ENCODE measurements around the gene CDH4. TPM values are rescaled to one million over a fixed set of nuclear protein-coding genes. Genes with fewer than 3 reads are reported as not detected.

CDH4 gene
- total and polyA plus RNA-seq, 2 of the 4 experiments (the other 2 are of a cell fraction): 1.6 to 3.5 TPM

DNA sequence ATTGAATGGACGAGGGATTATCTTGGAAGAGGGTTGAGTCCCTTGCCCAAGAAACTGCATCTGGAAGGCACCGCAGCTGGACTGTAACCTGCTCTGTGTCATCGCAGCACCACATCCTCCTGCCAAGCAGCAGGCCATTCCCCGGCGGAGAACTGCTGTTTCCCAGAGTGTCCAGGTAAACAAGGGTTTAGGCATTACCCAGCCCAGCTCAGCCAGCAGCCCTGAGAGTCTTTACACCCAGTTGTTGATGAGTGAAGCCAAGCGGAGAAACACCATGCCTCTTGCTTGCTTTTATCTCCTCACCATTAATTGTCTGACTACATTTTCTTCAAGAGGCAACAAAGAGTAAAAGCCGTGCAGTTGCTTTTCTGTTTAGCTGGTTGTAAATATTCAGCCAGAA lies 104.1 kb downstream of the CDH4 start:
- in situ Hi-C loops (cut with MboI; ENCODE audit: low sequenced_read_pairs) (no loop called here), dilution Hi-C loops (cut with HindIII; ENCODE audit: low sequenced_read_pairs, unreplicated experiment) (no loop called here), intact Hi-C loops (cut with micrococcal nuclease) (no loop called here)
- no peaks in the 10 kb centered on the region; the same call in 1 of the 2 replicates for H4K20me1 ChIP-seq (ENCODE audit: insufficient read depth, low read length)
- TF ChIP-seq MAFK (IDR thresholded peaks at IDR 0.05; ENCODE audit: low read depth, low read length) (no peak), RFX5 (IDR thresholded peaks at IDR 0.05; ENCODE audit: low read depth, low read length) (no peak)
- H3K4ac ChIP-seq (ENCODE audit: low read depth, low read length): no peak overlapping the region
- POLR2A ChIA-PET (ENCODE audit: unreplicated experiment): no interaction called here
- ATAC-seq (ENCODE audit: low read depth): no peak
- 100% methylated on average over 1 of the region's 7 CpGs; no CpG with 5 or more reads in 1 of the 2 experiments for WGBS, 2 experiments (ENCODE audit: extremely low coverage in 2 of 2, insufficient read length in 1 of 2)
- H3K9ac ChIP-seq (ENCODE audit: low read depth, low read length): no peak overlapping the region
- no peak overlapping the region for H3K4me2 ChIP-seq (ENCODE audit: low read depth, low read length)
- H3K4me1 ChIP-seq (ENCODE audit: control insufficient read depth, insufficient read depth, low read length): peaks cover 4% of the 10 kb centered on the region
- no peak overlapping the region for H2BK20ac ChIP-seq (ENCODE audit: low read depth, low read length)
- CTCF ChIA-PET: no interaction called here
- H3K27me3 ChIP-seq (ENCODE audit: control insufficient read depth, insufficient read depth, low read length): no peaks in the 10 kb centered on the region; the same call in 1 of the 2 replicates
- no peak overlapping the region for H3K4me3 ChIP-seq (ENCODE audit: insufficient read depth, low read depth, low read length)
- H2BK5ac ChIP-seq (ENCODE audit: low read depth, low read length, poor library complexity, severe bottlenecking): no peak overlapping the region
- H3K18ac ChIP-seq (ENCODE audit: low read depth, low read length): no peak overlapping the region
- H2BK120ac ChIP-seq (ENCODE audit: low read depth, low read length): no peak overlapping the region
- BruUV-seq (replicated peaks): no TSS peak
- H2BK15ac ChIP-seq (ENCODE audit: low read depth, low read length): no peak overlapping the region
- DNase-seq: no peak
- no peak overlapping the region for H2AK5ac ChIP-seq (ENCODE audit: low read depth, low read length)
- no peak overlapping the region for H2AK9ac ChIP-seq (replicated peaks; ENCODE audit: low read depth, low read length, poor library complexity)
- H3K56ac ChIP-seq (ENCODE audit: extremely low read depth, insufficient read depth, low read length): no peak overlapping the region
- H4K8ac ChIP-seq (ENCODE audit: low read depth in 2 of 2, low read length in 2 of 2): no peak overlapping the region
- H2AFZ ChIP-seq (replicated peaks; ENCODE audit: low read length, poor library complexity): no peak overlapping the region
- no peaks in the 10 kb centered on the region for H3K36me3 ChIP-seq (ENCODE audit: control insufficient read depth, insufficient read depth, low read length)
- no peak overlapping the region for H3K23ac ChIP-seq (ENCODE audit: low read depth, low read length)
- no peaks in the 10 kb centered on the region for H3K79me1 ChIP-seq (ENCODE audit: low read depth in 1 of 2, low read length in 2 of 2)
- no peak overlapping the region for H4K91ac ChIP-seq (ENCODE audit: insufficient read depth, low read depth, low read length)
- H4K5ac ChIP-seq (ENCODE audit: low read depth, low read length): no peak overlapping the region
- H3K14ac ChIP-seq (replicated peaks; ENCODE audit: low read depth, low read length): no peak overlapping the region
- no peak overlapping the region for H3K27ac ChIP-seq (ENCODE audit: insufficient read depth, low read length)
- H3K9me1 ChIP-seq (ENCODE audit: insufficient read depth, low read length): no peaks in the 10 kb centered on the region
- no peaks in the 10 kb centered on the region; the same call in 1 of the 2 replicates for H3K9me3 ChIP-seq (ENCODE audit: control insufficient read depth, insufficient read depth, low read length)

Measured in IMR-90 (cell line).